Fibroblast of skin of left biceps (primary cell): ENCODE data around the gene UMOD.

Experiments used
- DNase-seq, 2 experiments: peaks; one replicate each; pipeline ENCODE4 v3.0.0-alpha.2; 2013; ENCODE audit warnings: low read depth in 2 of 2

UMOD gene

GRCh38 chr16:20352615-20353014 is at the start of gene UMOD:
Gene UMOD, minus strand, starts transcription at chr16:20352715. Its CDS starts 1,978 bp downstream, at chr16:20350737.
- no peak for DNase-seq

- no peak for DNase-seq
Measured at GRCh38 chr16:20401475-20402016, 49.0 kb upstream of the UMOD start.

DNA sequence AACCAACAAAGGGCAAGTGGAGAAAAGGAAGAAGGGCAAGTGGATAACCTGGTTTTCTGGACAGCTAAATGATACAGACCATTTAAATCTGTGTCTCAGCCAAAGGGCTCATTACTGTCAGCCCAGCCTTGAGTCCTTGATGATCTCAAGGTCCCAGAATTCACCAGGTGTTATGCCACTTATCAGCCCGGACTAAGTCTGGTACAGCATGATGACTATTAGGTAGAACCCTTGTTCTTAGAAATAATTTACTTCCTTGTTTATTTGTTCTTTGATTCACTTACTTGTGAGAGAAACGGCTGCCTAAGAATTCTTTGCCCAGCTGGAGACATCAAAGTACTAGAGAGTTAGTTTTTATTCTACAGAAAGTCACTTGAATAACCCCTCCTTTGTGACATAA is 48.6 kb upstream of the UMOD start:
- no peak for DNase-seq

GRCh38 chr16:20399185-20399584 is 46.7 kb upstream of the UMOD start:
- no peak for DNase-seq

GRCh38 chr16:20398603-20399002 is 46.1 kb upstream of the UMOD start:
- no peak for DNase-seq

DNA sequence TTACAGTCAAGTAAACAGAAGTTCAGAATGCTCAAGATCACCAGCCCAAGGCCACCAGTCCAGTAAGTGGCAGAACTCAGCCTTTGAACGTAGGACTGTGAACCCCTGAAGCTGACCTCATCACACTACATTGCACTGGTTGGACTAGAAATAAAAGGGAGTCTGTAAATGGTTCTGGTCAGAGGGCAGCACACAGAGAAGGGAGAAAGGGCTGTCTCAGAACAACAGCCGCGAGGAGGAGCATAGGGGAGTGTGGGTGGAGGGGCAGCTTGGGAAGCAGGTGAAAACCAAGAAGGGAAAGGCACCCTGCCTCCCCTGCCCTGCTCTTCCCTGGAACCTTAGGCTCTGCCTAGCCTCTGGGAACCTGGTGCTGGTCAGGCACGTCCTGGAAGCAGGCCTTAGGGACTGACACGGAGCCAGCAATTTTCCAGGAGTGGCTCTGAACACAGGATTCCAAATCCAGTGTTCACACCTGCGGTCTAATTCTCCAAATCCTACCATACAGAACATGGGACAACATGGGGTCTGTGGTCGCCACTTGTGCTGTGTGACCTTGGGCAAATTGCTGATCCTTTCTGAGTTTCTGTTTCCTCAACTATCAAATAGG is 45.1 kb upstream of the UMOD start:
- DNase-seq, result no peak

GRCh38 chr16:20396846-20397467 is 44.4 kb upstream of the UMOD start:
- no peak for DNase-seq

DNA sequence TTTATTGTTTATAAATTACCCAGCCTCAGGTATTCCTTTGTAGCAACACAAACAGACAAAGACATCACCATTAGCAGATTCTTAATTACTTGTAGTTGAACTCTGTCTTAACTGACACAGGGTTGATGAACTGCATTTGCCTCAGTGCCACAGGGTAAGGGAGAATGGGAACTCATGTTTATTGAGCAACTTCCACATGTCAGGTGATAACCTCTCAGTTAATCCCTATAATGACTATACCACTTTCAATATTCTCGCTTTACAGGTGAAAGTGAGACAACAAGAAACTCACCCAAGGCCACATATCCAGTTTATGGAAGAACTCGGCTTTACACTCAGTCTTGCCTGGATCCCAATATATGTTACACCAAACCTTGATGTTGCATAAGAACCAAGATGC is 43.4 kb upstream of the UMOD start:
- DNase-seq, result no peak

- no peak for DNase-seq
Measured at GRCh38 chr16:20393801-20394577, 41.5 kb upstream of the UMOD start.

DNA sequence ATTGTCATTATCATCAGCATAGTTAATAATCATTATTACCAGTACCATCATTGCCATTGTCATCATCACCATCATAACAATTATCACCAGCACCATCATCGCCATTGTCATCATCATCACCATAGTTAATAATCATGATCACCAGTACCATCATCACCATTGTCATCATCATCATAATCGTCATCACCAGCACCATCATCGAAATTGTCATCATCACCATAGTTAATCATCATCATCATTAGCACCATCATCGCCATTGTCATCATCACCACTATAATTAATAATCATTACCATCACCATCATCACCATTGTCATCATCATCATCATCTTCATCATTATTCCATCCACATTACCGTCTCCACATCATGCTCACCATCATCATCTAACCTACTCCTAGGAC is 38.5 kb upstream of the UMOD start:
- DNase-seq, result no peak

DNA sequence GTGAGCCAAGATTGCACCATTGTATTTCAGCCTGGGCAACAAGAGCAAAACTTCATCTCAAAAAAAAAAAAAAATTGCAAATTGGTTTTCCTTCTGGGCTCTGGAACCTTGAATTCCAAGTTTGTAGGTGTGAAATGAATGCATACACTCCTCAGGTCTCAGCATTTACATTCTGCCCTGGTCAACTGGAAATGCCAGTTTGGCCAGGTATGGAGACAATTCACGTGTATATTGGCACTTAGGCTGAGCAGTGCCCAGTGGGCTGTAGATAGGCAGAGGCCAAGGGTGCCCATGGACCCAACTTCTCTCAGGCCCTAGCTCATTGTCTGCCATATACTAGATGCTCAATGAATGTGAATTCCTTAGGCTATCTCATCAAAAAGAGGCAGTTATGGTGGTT is 36.3 kb upstream of the UMOD start:
- DNase-seq, result no peak

DNA sequence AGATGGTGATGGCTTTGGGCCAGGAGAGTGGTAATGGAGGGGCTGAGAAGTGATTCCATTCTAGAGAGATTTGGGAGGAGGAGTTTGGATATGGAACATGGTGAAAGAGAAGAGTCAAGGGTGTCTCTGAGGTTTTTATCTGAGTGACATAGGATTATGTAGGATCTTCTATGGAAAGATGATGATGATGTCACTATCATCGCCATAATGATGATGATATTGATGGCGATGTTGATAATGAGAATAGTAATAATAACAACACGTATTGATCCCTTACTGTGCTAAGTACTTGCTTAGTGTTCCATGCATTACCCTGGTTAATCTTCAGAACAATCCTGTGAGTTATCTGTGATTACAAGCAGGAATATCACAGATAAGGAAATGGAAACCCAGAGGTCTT is 35.5 kb upstream of the UMOD start:
- no peak for DNase-seq

DNA sequence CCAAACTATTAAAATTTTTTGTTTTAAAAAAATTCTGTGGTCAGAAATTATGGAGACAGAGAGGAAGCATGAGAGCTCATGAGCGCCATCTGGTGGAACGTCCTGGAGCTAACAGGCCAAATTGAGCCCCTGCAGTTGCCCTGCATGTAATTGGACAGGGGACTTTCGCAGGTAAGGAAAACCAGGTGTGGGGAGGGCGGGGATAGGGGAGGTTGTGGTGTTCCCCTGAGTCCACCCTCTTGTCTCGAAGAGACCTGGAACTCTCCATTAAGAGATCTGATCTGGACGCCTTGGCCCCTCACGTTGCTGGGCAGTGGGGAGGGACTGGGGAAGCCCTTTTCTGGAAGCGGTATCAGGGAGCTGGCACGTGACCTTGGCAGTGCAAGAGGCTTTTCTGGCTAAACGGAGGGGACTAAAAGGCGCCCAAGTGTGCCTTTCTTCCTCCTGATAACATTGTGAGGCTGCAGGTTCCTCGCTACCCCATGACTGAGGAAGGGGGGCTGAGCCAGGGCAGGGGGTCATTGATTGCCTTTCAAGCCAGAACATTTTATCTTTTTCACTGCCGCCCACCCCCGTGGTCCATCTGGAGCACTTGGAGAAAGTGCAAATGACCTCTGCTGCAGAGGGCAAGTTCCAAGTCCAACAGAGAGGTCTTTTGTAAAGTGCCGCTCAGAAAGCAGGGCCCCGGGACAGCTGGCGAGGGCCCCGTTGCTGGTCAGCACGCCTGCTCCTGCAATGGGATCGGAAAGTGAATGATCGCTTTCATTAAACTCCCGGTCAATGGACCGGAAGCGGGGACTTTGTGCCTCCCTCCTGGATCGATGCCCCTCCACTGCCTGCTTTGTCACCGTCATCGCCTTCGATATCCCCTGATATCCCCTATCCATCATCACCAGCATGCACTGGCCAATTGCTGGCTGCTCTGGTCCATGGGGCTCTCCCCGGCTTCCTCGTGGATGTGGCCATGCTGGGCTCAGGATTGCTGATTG is 33.6 kb upstream of the UMOD start:
- peak in 1 of 2 experiments; percentile 3 for DNase-seq

GRCh38 chr16:20383106-20384029 is 30.9 kb upstream of the UMOD start:
- peak; percentile 7 to 9 for DNase-seq

DNA sequence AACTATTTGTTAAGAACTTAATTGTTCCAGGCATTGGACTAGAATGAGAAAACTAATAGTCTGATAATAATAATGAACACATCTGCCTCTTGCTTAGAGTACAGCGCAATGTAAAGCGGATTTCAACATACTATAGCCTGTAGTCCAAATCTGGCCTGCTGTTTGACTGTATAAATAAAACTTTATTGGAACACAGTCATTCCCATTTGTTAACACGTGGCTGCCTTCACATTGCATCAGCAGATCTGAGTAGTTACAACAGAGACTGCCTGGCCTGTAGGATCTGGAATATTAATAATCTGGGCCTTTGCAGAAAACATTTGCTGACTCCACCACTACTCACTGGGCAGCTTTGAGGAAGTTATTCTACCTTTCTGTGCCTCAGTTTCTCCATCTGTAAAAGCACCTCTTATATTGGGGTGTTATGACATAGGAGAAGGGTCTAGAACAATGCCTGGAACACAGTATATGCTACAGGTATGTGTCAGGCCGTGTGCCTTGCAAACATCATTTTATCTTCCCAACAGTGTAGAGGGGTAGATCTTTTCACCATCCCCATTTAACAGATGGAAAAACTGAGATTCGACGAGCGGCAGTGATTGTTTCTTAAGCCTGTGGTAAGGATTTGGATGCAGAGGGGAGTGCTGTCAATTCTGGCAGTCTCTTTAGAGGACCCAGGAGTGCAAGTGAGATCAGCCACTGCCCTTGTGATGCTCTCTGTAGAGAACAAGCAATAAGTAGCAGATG is 29.9 kb upstream of the UMOD start:
- no peak for DNase-seq

- no peak for DNase-seq
Measured at GRCh38 chr16:20380782-20381181, 28.3 kb upstream of the UMOD start.

DNA sequence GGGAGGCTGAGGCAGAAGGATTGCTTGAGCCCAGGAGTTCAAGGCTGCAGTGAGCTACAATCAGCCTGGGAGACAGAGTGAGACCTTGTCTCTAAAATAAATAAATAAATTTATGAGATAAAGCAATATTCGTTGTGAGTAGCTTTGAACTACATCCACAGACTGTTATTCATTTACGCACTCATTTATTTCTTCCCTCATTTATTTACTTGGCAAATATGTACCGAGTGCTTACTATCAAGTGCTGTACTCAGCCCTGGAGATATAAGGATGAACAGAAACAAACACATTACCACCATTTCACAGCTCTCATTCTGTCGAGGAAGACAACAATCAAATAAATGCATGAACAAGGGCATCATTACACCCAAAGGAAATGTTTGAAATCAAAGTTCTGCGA is 24.7 kb upstream of the UMOD start:
- no peak for DNase-seq

GRCh38 chr16:20372701-20373100 is 20.2 kb upstream of the UMOD start:
- DNase-seq, result no peak

GRCh38 chr16:20369452-20370054 is 17.0 kb upstream of the UMOD start:
- DNase-seq, result no peak
